H9 (cell line): ENCODE results near the gene EXOC3L1. TPM values are rescaled to one million over a fixed set of nuclear protein-coding genes. Genes with fewer than 3 reads are reported as not detected.

Experiments used
- DNase-seq: peaks from one replicate; pipeline ENCODE4 v3.0.0-alpha.2; 2017
- H2AFZ ChIP-seq: one replicate; pipeline ENCODE4 v1.6.1; 2013; ENCODE audit warnings: mild to moderate bottlenecking, low read length, control low read depth, moderate library complexity
- H2AK5ac ChIP-seq: 2 replicates; pipeline ENCODE4 v1.6.1; 2013; ENCODE audit warnings: low read length, control low read depth, mixed read lengths; ENCODE audit not compliant: insufficient read length
- H2BK120ac ChIP-seq: one replicate; pipeline ENCODE4 v1.6.1; 2013; ENCODE audit warnings: low read depth, mild to moderate bottlenecking, low read length, control low read depth, inconsistent platforms; ENCODE audit not compliant: poor library complexity, severe bottlenecking
- H2BK12ac ChIP-seq: 2 replicates; pipeline ENCODE4 v1.6.1; 2013; ENCODE audit warnings: low read length, control low read depth, mixed read lengths, low read depth; ENCODE audit not compliant: insufficient read length
- H2BK15ac ChIP-seq: 2 replicates; pipeline ENCODE4 v1.6.1; 2013; ENCODE audit warnings: low read depth, low read length, control low read depth
- H2BK20ac ChIP-seq: one replicate; pipeline ENCODE4 v1.6.1; 2013; ENCODE audit warnings: low read depth, mild to moderate bottlenecking, low read length, control low read depth, inconsistent platforms; ENCODE audit not compliant: poor library complexity, severe bottlenecking
- H2BK5ac ChIP-seq: 2 replicates; pipeline ENCODE4 v1.6.1; 2013; ENCODE audit warnings: low read length, control low read depth, mixed read lengths; ENCODE audit not compliant: insufficient read length
- H3K14ac ChIP-seq: 2 replicates; pipeline ENCODE4 v1.6.1; 2013; ENCODE audit warnings: low read length, control low read depth; ENCODE audit not compliant: insufficient read depth
- H3K18ac ChIP-seq: 2 replicates; pipeline ENCODE4 v1.6.1; 2013; ENCODE audit warnings: low read depth, mild to moderate bottlenecking, mixed read lengths, low read length, control low read depth; ENCODE audit not compliant: insufficient read length
- H3K23ac ChIP-seq: 2 replicates; pipeline ENCODE4 v1.6.1; 2013; ENCODE audit warnings: low read length, control low read depth, mixed read lengths, low read depth; ENCODE audit not compliant: insufficient read length
- H3K23me2 ChIP-seq: 2 replicates; pipeline ENCODE4 v1.6.1; 2013; ENCODE audit warnings: low read depth, mild to moderate bottlenecking, mixed read lengths, low read length, control low read depth; ENCODE audit not compliant: insufficient read length, poor library complexity, severe bottlenecking
- H3K27ac ChIP-seq: 2 replicates; pipeline ENCODE4 v1.5.1; 2013; ENCODE audit warnings: low read length, control low read depth, mixed read lengths, low read depth; ENCODE audit not compliant: insufficient read length
- H3K27me3 ChIP-seq: 2 replicates; pipeline ENCODE4 v1.6.1; 2013; ENCODE audit warnings: low read length, control low read depth, inconsistent platforms; ENCODE audit not compliant: insufficient read depth
- H3K4ac ChIP-seq: 2 replicates; pipeline ENCODE4 v1.6.1; 2013; ENCODE audit warnings: low read depth, mild to moderate bottlenecking, control low read depth, inconsistent platforms, low read length, moderate library complexity
- H3K4me1 ChIP-seq: 2 replicates; pipeline ENCODE4 v1.6.1; 2013; ENCODE audit warnings: low read length, control low read depth, inconsistent platforms; ENCODE audit not compliant: insufficient read depth
- H3K4me2 ChIP-seq: 2 replicates; pipeline ENCODE4 v1.6.1; 2013; ENCODE audit warnings: low read length, control low read depth, mixed read lengths; ENCODE audit not compliant: insufficient read length, insufficient read depth
- H3K56ac ChIP-seq: 2 replicates; pipeline ENCODE4 v1.6.1; 2013; ENCODE audit warnings: low read depth, mild to moderate bottlenecking, mixed read lengths, low read length, control low read depth; ENCODE audit not compliant: insufficient read length
- H3K79me1 ChIP-seq: 2 replicates; pipeline ENCODE4 v1.6.1; 2013; ENCODE audit warnings: low read depth, mild to moderate bottlenecking, moderate library complexity, low read length, control low read depth, inconsistent platforms; ENCODE audit not compliant: insufficient read depth, poor library complexity, severe bottlenecking
- H3K79me2 ChIP-seq: 2 replicates; pipeline ENCODE4 v1.6.1; 2013; ENCODE audit warnings: low read length, control low read depth, inconsistent platforms; ENCODE audit not compliant: insufficient read depth
- H3K9ac ChIP-seq: 2 replicates; pipeline ENCODE4 v1.6.1; 2013; ENCODE audit warnings: low read length, control low read depth, mixed read lengths; ENCODE audit not compliant: insufficient read length; ENCODE audit errors: extremely low read depth
- H3K9me3 ChIP-seq: one replicate; pipeline ENCODE4 v1.6.1; 2013; ENCODE audit warnings: low read depth, low read length, inconsistent platforms; ENCODE audit not compliant: control insufficient read depth
- H3T11ph ChIP-seq: one replicate; pipeline ENCODE4 v1.6.1; 2013; ENCODE audit warnings: mild to moderate bottlenecking, low read length, control low read depth, inconsistent platforms
- H4K20me1 ChIP-seq: one replicate; pipeline ENCODE4 v1.6.1; 2013; ENCODE audit not compliant: control insufficient read depth, insufficient read length, insufficient read depth
- H4K5ac ChIP-seq: 2 replicates; pipeline ENCODE4 v1.6.1; 2013; ENCODE audit warnings: low read depth, mild to moderate bottlenecking, mixed read lengths, low read length, control low read depth; ENCODE audit not compliant: insufficient read length
- H4K8ac ChIP-seq: replicated peaks from 2 replicates; pipeline ENCODE4 v1.6.1; 2013; ENCODE audit warnings: low read length, control low read depth, mixed read lengths, low read depth; ENCODE audit not compliant: insufficient read length
- H4K91ac ChIP-seq: 2 replicates; pipeline ENCODE4 v1.6.1; 2013; ENCODE audit warnings: low read depth, mild to moderate bottlenecking, moderate library complexity, mixed read lengths, low read length, control low read depth; ENCODE audit not compliant: insufficient read length
- H3K27ac Mint-ChIP-seq, 3 experiments: 2 replicates in 2 of 3; 3 replicates in 1 of 3; pipeline ENCODE4 v1.8.0; 2020 to 2021; ENCODE audit warnings: mixed read lengths in 3 of 3, mild to moderate bottlenecking in 1 of 3, moderate library complexity in 1 of 3
- H3K27me3 Mint-ChIP-seq: 2 replicates; pipeline ENCODE4 v1.8.0; 2021; ENCODE audit warnings: low read depth, mild to moderate bottlenecking, moderate library complexity, mixed read lengths
- H3K36me3 Mint-ChIP-seq, 3 experiments: 2 replicates in 2 of 3; 3 replicates in 1 of 3; pipeline ENCODE4 v1.8.0; 2020 to 2021; ENCODE audit warnings: low read depth in 3 of 3, mixed read lengths in 3 of 3; ENCODE audit not compliant: insufficient read depth in 1 of 3
- H3K4me1 Mint-ChIP-seq, 2 experiments: 2 replicates each; pipeline ENCODE4 v1.8.0; 2020; ENCODE audit warnings: mixed read lengths in 2 of 2
- H3K4me3 Mint-ChIP-seq, 2 experiments: 2 replicates in 1 of 2; 3 replicates in 1 of 2; pipeline ENCODE4 v1.8.0; 2020 to 2021; ENCODE audit warnings: mild to moderate bottlenecking in 2 of 2, mixed read lengths in 2 of 2, moderate library complexity in 1 of 2
- H3K9me3 Mint-ChIP-seq, 2 experiments: 2 replicates in 1 of 2; 3 replicates in 1 of 2; pipeline ENCODE4 v1.8.0; 2020; ENCODE audit warnings: mild to moderate bottlenecking in 2 of 2, mixed read lengths in 2 of 2, moderate library complexity in 1 of 2
- WGBS: extraction: QIAGEN DNeasy Blood & Tissue Kit; methylation state at CpG from one replicate; pipeline ENCODE4 v1.1.7; 2013; ENCODE audit warnings: missing lambda C conversion rate, low lambda C conversion rate, mixed read lengths; ENCODE audit not compliant: insufficient read length; ENCODE audit errors: extremely low coverage; 5-methylcytosine and 5-hydroxymethylcytosine counted together
- total RNA-seq: library from RNA; stranded (reverse); gene quantifications from 2 replicates; pipeline ENCODE4 v1.2.1, GENCODE V29; 2021
- TF ChIP-seq, protein P1 (sequence below): fragments of 200-600 bp; sonication (generic); conservative IDR thresholded peaks from 3 replicates; pipeline ENCODE4 v1.8.0; 2021; ENCODE audit warnings: antibody characterized with exemption, mild to moderate bottlenecking

The EXOC3L1 gene
- total RNA-seq, 1 experiment from 2014 or later, result 3.3 TPM

DNA sequence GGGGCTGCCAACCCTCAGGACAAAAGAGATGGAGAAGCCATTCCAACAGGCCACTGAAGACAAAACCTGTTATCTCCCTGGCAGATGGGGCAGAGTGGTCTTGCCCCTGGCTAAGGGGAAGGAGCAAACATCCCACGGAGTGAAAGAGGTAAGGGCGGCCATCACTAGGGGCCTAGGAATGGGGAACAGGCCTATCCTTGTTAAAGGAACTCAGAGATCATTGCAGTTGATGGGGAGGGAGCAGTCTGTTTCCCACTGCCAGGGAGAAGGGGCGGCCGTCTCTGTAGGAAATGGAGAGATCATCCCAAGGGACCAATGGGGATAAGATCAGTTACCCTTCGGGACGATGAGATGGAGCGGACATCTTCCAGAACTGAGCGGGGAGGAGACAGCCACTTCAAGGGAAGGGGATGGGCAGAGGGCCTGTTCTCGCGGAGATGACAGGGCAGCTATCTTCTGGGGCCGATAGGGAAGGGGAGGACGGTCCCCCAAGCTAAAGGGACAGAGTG, 36.4 kb upstream of the EXOC3L1 start:
- Histone ChIP-seq H3K27me3 (no peaks in the 10 kb centered on the region), H3K18ac (no peak overlapping the region), H2AFZ (no peak overlapping the region), H4K20me1 (no peaks in the 10 kb centered on the region), H3K14ac (no peak overlapping the region), H2BK15ac (no peak overlapping the region), H3T11ph (no peak overlapping the region), H3K4me1 (peaks cover 4% of the 10 kb centered on the region), H3K9ac (no peak overlapping the region), H3K4me2 (peak overlapping the region; percentile 98), H3K23ac (no peak overlapping the region), H3K79me2 (peaks cover 5% of the 10 kb centered on the region; the same call in 1 of the 2 replicates), H3K23me2 (peaks cover 15% of the 10 kb centered on the region), H3K9me3 (no peaks in the 10 kb centered on the region), H4K8ac (no peak overlapping the region), H3K56ac (no peak overlapping the region), H3K79me1 (peaks cover 3% of the 10 kb centered on the region), H4K5ac (no peak overlapping the region), H4K91ac (no peak overlapping the region), H3K4ac (no peak overlapping the region), H2BK12ac (no peak overlapping the region), H2BK120ac (no peak overlapping the region), H2BK20ac (no peak overlapping the region), H3K27ac (no peak overlapping the region), H2AK5ac (no peak overlapping the region), H2BK5ac (no peak overlapping the region)
- Mint-ChIP-seq H3K27ac (no peak overlapping the region), H3K4me3 (peak overlapping the region; percentile 99 to 100), H3K27me3 (peaks cover 16% of the 10 kb centered on the region), H3K36me3 (peaks cover 13 to 40% (median 40%) of the 10 kb centered on the region in 3 experiments; a peak in 6 of 7 replicates), H3K9me3 (no peaks in the 10 kb centered on the region; a peak in 1 of 5 replicates), H3K4me1 (peaks cover 17 to 20% of the 10 kb centered on the region in 2 experiments)
- no peak for DNase-seq
- TF ChIP-seq, protein P1, sequence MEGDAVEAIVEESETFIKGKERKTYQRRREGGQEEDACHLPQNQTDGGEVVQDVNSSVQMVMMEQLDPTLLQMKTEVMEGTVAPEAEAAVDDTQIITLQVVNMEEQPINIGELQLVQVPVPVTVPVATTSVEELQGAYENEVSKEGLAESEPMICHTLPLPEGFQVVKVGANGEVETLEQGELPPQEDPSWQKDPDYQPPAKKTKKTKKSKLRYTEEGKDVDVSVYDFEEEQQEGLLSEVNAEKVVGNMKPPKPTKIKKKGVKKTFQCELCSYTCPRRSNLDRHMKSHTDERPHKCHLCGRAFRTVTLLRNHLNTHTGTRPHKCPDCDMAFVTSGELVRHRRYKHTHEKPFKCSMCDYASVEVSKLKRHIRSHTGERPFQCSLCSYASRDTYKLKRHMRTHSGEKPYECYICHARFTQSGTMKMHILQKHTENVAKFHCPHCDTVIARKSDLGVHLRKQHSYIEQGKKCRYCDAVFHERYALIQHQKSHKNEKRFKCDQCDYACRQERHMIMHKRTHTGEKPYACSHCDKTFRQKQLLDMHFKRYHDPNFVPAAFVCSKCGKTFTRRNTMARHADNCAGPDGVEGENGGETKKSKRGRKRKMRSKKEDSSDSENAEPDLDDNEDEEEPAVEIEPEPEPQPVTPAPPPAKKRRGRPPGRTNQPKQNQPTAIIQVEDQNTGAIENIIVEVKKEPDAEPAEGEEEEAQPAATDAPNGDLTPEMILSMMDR, result no peak
- no CpG with 5 or more reads among the region's 12 CpGs for WGBS
